PC-3 (cell line): Measurements from ENCODE around the gene DNAJC10. TPM values are rescaled to one million over a fixed set of nuclear protein-coding genes. Genes with fewer than 3 reads are reported as not detected.

Source experiments
- ATAC-seq: fragments of 200-7000 bp; cut with Tn5 transposase; 2 replicates; pipeline ENCODE4 v1.9.1; 2020; ENCODE audit warnings: mild to moderate bottlenecking, moderate library complexity
- BruUV-seq: library from RNA; stranded (reverse); fragments of 400-500 nt; replicated peaks from 2 replicates; lab custom pipeline; 2021; lab: Mats Ljungman, UMichigan
- CTCF ChIA-PET: fragments of 300-600 bp; sonication (Branson Sonifier 250); formaldehyde crosslinking; loops from one replicate; lab custom pipeline; 2022; ENCODE audit warnings: antibody characterized with exemption; lab: Charles Lee
- POLR2A ChIA-PET: fragments of 300-600 bp; sonication (Branson Sonifier 250); formaldehyde crosslinking; loops from one replicate; lab custom pipeline; 2022; ENCODE audit warnings: antibody characterized with exemption; ENCODE audit not compliant: unreplicated experiment; lab: Charles Lee
- DNase-seq: peaks from one replicate; pipeline ENCODE4 v3.0.0-alpha.2; 2015
- H2AFZ ChIP-seq: fragments of 300-600 bp; sonication (generic); 2 replicates; pipeline ENCODE4 v1.6.0; 2016; ENCODE audit warnings: antibody characterized with exemption, low read length
- H3F3A ChIP-seq: fragments of 300-600 bp; sonication (generic); one replicate; pipeline ENCODE4 v1.6.0; 2017; ENCODE audit warnings: antibody characterized with exemption, low read length, control low read depth, mild to moderate bottlenecking; ENCODE audit not compliant: unreplicated experiment
- H3K27ac ChIP-seq: fragments of 300-600 bp; sonication (generic); 2 replicates; pipeline ENCODE4 v1.5.1; 2016; ENCODE audit warnings: mild to moderate bottlenecking, low read length
- H3K27me3 ChIP-seq: fragments of 300-600 bp; sonication (generic); 2 replicates; pipeline ENCODE4 v1.6.1; 2016; ENCODE audit warnings: low read length, mixed read lengths
- H3K36me3 ChIP-seq: fragments of 300-600 bp; sonication (generic); 2 replicates; pipeline ENCODE4 v1.6.1; 2016; ENCODE audit warnings: low read depth, mixed run types, low read length, mixed read lengths
- H3K4me1 ChIP-seq: fragments of 300-600 bp; sonication (generic); 2 replicates; pipeline ENCODE4 v1.5.1; 2016; ENCODE audit warnings: low read length; ENCODE audit not compliant: insufficient read depth
- H3K4me2 ChIP-seq: fragments of 300-600 bp; sonication (generic); 2 replicates; pipeline ENCODE4 v1.6.0; 2016; ENCODE audit warnings: low read length
- H3K4me3 ChIP-seq: fragments of 300-600 bp; sonication (generic); 2 replicates; pipeline ENCODE4 v1.5.1; 2016; ENCODE audit warnings: mild to moderate bottlenecking, low read length, mixed read lengths
- H3K79me2 ChIP-seq: fragments of 300-600 bp; sonication (generic); 2 replicates; pipeline ENCODE4 v1.6.1; 2017; ENCODE audit warnings: low read length, mixed read lengths
- H3K9ac ChIP-seq: fragments of 300-600 bp; sonication (generic); 2 replicates; pipeline ENCODE4 v1.6.0; 2016; ENCODE audit warnings: mild to moderate bottlenecking, low read length
- H3K9me2 ChIP-seq: fragments of 300-600 bp; sonication (generic); replicated peaks from 2 replicates; pipeline ENCODE4 v1.6.1; 2016; ENCODE audit warnings: mixed run types, low read length, mixed read lengths
- H3K9me3 ChIP-seq: fragments of 300-600 bp; sonication (generic); 2 replicates; pipeline ENCODE4 v1.6.1; 2016; ENCODE audit warnings: low read length, mixed read lengths
- H4K20me1 ChIP-seq: fragments of 300-600 bp; sonication (generic); 2 replicates; pipeline ENCODE4 v1.6.1; 2016; ENCODE audit warnings: low read length, mixed read lengths
- CTCF ChIP-seq: fragments of 300-600 bp; sonication (generic); conservative IDR thresholded peaks from 2 replicates; pipeline ENCODE4 v1.5.1; 2017; ENCODE audit warnings: antibody characterized with exemption, low read depth, mild to moderate bottlenecking, low read length
- EZH2 ChIP-seq: fragments of 300-600 bp; sonication (generic); IDR thresholded peaks from one replicate; pipeline ENCODE4 v1.6.1; 2017; ENCODE audit warnings: antibody characterized with exemption, mild to moderate bottlenecking, low read length; ENCODE audit not compliant: unreplicated experiment
- EZH2phosphoT487 ChIP-seq: fragments of 300-600 bp; sonication (generic); IDR thresholded peaks from 2 replicates; pipeline ENCODE4 v1.6.1; 2018; ENCODE audit warnings: mild to moderate bottlenecking, antibody characterized with exemption, low read length, borderline replicate concordance
- intact Hi-C: fragments of 100-400 bp; cut with micrococcal nuclease; formaldehyde crosslinking; loops from 2 replicates; pipeline ENCODE4 v1.9.0; 2023
- total RNA-seq: library from RNA; depleted of rRNA; stranded (reverse); fragments of >200 nt; gene quantifications from 2 replicates; pipeline ENCODE4 v1.2.3, GENCODE V29; 2014

The DNAJC10 gene
- total RNA-seq, 1 experiment from 2014 or later, result 62.9 TPM

GRCh38 chr2:182798736-182799135 lies 82.7 kb downstream of the DNAJC10 start:
- no peak overlapping the region for H2AFZ ChIP-seq
- ChIA-PET CTCF (no interaction called here), POLR2A (no interaction called here)
- no peaks in the 10 kb centered on the region for H3F3A ChIP-seq
- peaks cover 30% of the 10 kb centered on the region for H3K27me3 ChIP-seq
- H3K9ac ChIP-seq, result no peak overlapping the region
- no peaks in the 10 kb centered on the region for H3K36me3 ChIP-seq
- ATAC-seq, result no peak
- BruUV-seq, result no TSS peak
- intact Hi-C loops, result no loop called here
- no peaks in the 10 kb centered on the region for H3K9me3 ChIP-seq
- H3K4me3 ChIP-seq, result no peak overlapping the region
- no peaks in the 10 kb centered on the region for H3K4me1 ChIP-seq
- no peaks in the 10 kb centered on the region for H4K20me1 ChIP-seq
- DNase-seq, result no peak
- no peak overlapping the region for H3K27ac ChIP-seq
- H3K4me2 ChIP-seq, result no peak overlapping the region
- TF ChIP-seq EZH2phosphoT487, result no peak
- no peak for TF ChIP-seq EZH2
- no peak for TF ChIP-seq CTCF
- H3K9me2 ChIP-seq, result no peaks in the 10 kb centered on the region
- H3K79me2 ChIP-seq, result no peaks in the 10 kb centered on the region

GRCh38 chr2:182804128-182804527 lies 88.1 kb downstream of the DNAJC10 start:
- Histone ChIP-seq H3K27me3 (peaks cover 50% of the 10 kb centered on the region), H4K20me1 (no peaks in the 10 kb centered on the region), H3K9me2 (no peaks in the 10 kb centered on the region), H3K9ac (no peak overlapping the region), H3K4me3 (no peak overlapping the region), H3K4me2 (no peak overlapping the region), H3K9me3 (no peaks in the 10 kb centered on the region), H3K4me1 (no peaks in the 10 kb centered on the region), H2AFZ (no peak overlapping the region), H3K79me2 (no peaks in the 10 kb centered on the region), H3F3A (no peaks in the 10 kb centered on the region), H3K27ac (no peak overlapping the region), H3K36me3 (no peaks in the 10 kb centered on the region)
- CTCF ChIA-PET, result no interaction called here
- DNase-seq (no peak), ATAC-seq (no peak)
- no TSS peak for BruUV-seq
- POLR2A ChIA-PET, result interaction anchor here (0.6 kb wide), 1 partner anchor 8 kb away, joined by 4 read pairs; no protein-coding TSS in a partner anchor
- TF ChIP-seq CTCF (no peak), EZH2 (no peak), EZH2phosphoT487 (no peak)
- intact Hi-C loops, result no loop called here

GRCh38 chr2:182807319-182807718 lies 91.3 kb downstream of the DNAJC10 start:
- BruUV-seq, result no TSS peak
- no peaks in the 10 kb centered on the region for H4K20me1 ChIP-seq
- H3K4me3 ChIP-seq, result no peak overlapping the region
- H3K4me2 ChIP-seq, result no peak overlapping the region
- TF ChIP-seq EZH2phosphoT487 (no peak), CTCF (no peak), EZH2 (no peak)
- no peak overlapping the region for H3K9ac ChIP-seq
- H3K9me2 ChIP-seq, result no peaks in the 10 kb centered on the region
- DNase-seq (no peak), ATAC-seq (no peak)
- no peak overlapping the region for H2AFZ ChIP-seq
- H3K4me1 ChIP-seq, result no peaks in the 10 kb centered on the region
- no peaks in the 10 kb centered on the region for H3F3A ChIP-seq
- H3K27me3 ChIP-seq, result peaks cover 50% of the 10 kb centered on the region
- H3K36me3 ChIP-seq, result no peaks in the 10 kb centered on the region
- CTCF ChIA-PET, result interaction anchor here (0.8 kb wide), 1 partner anchor 173 kb away, joined by 5 read pairs; no protein-coding TSS in a partner anchor
- no peaks in the 10 kb centered on the region for H3K9me3 ChIP-seq
- intact Hi-C loops, result no loop called here
- H3K79me2 ChIP-seq, result no peaks in the 10 kb centered on the region
- no peak overlapping the region for H3K27ac ChIP-seq
- POLR2A ChIA-PET, result no interaction called here
